OCI-LY3 (cell line): ENCODE measurements around the gene LCNL1.

ENCODE experiments used
- H2AFZ ChIP-seq: fragments of 200-600, 300-600 bp; shearing (Covaris generic); 2 replicates; pipeline ENCODE4 v1.6.0; 2014; ENCODE audit warnings: antibody characterized with exemption, low read depth, low read length
- H3K27ac ChIP-seq: fragments of 200-600, 300-600 bp; sonication (generic); 2 replicates; pipeline ENCODE4 v1.5.1; 2014; ENCODE audit warnings: mild to moderate bottlenecking, low read length, moderate library complexity, mixed read lengths
- H3K27me3 ChIP-seq: fragments of 200-600, 300-600 bp; sonication (generic); 2 replicates; pipeline ENCODE4 v1.6.1; 2014; ENCODE audit warnings: low read depth, low read length, mixed read lengths
- H3K36me3 ChIP-seq: fragments of 200-600, 300-600 bp; sonication (generic); replicated peaks from 2 replicates; pipeline ENCODE3; 2014; ENCODE audit warnings: low read depth, low read length, mixed read lengths
- H3K4me1 ChIP-seq: fragments of 300-600, 200-600 bp; sonication (generic); 2 replicates; pipeline ENCODE4 v1.6.1; 2014; ENCODE audit warnings: low read length, mixed read lengths
- H3K4me2 ChIP-seq: fragments of 200-600, 300-600 bp; sonication (generic); 2 replicates; pipeline ENCODE4 v1.6.1; 2014; ENCODE audit warnings: low read length, mixed read lengths
- H3K4me3 ChIP-seq: fragments of 300-600, 200-600 bp; sonication (generic); 2 replicates; pipeline ENCODE4 v1.5.1; 2014; ENCODE audit warnings: antibody characterized with exemption, mild to moderate bottlenecking, low read length, moderate library complexity
- H3K79me2 ChIP-seq: fragments of 300-600, 200-600 bp; shearing (Covaris generic); 2 replicates; pipeline ENCODE4 v1.6.1; 2014; ENCODE audit warnings: mild to moderate bottlenecking, low read length, mixed read lengths
- H3K9ac ChIP-seq: fragments of 300-600, 200-600 bp; shearing (Covaris generic); 2 replicates; pipeline ENCODE4 v1.6.0; 2014; ENCODE audit warnings: mild to moderate bottlenecking, low read length, moderate library complexity
- H3K9me3 ChIP-seq: fragments of 200-600, 300-600 bp; shearing (Covaris generic); 2 replicates; pipeline ENCODE4 v1.6.1; 2014; ENCODE audit warnings: low read length, mixed read lengths; ENCODE audit not compliant: insufficient read depth
- H4K20me1 ChIP-seq: fragments of 200-600, 300-600 bp; sonication (generic); 2 replicates; pipeline ENCODE4 v1.6.1; 2016; ENCODE audit warnings: low read length, mixed read lengths; ENCODE audit not compliant: insufficient read depth
- CTCF ChIP-seq: fragments of 200-600, 300-600 bp; sonication (generic); IDR thresholded peaks from 2 replicates; pipeline ENCODE4 v1.5.1; 2014; ENCODE audit warnings: antibody characterized with exemption, low read length, low read depth
- EZH2phosphoT487 ChIP-seq: fragments of 200-600 bp; shearing (Covaris generic); IDR thresholded peaks from 2 replicates; pipeline ENCODE4 v1.6.1; 2018; ENCODE audit warnings: antibody characterized with exemption, mixed run types, low read depth

The LCNL1 gene

GRCh38 chr9:136996361-136997292, 13.8 kb downstream of the LCNL1 start, which contains the start of gene CLIC3:
Gene CLIC3, minus strand, starts transcription at chr9:136996568. Its CDS starts 25 bp downstream, at chr9:136996543.
- no peak for TF ChIP-seq CTCF
- TF ChIP-seq EZH2phosphoT487 = no peak
- H3K9ac ChIP-seq = no peak within 1 kb of the TSS
- H3K79me2 ChIP-seq = peaks cover 8% of the 10 kb centered on the region; the same call in 1 of the 2 replicates
- peaks cover 50% of the 10 kb centered on the region for H3K4me1 ChIP-seq
- H3K36me3 ChIP-seq = peaks cover 7% of the 10 kb centered on the region
- H4K20me1 ChIP-seq = no peaks in the 10 kb centered on the region; the same call in 1 of the 2 replicates
- no peaks in the 10 kb centered on the region for H3K9me3 ChIP-seq
- H2AFZ ChIP-seq = no peak within 1 kb of the TSS
- H3K4me3 ChIP-seq = no peak within 1 kb of the TSS
- peaks cover 31% of the 10 kb centered on the region for H3K27me3 ChIP-seq
- H3K27ac ChIP-seq = no peak within 1 kb of the TSS
- no peak within 1 kb of the TSS for H3K4me2 ChIP-seq

- Histone ChIP-seq H3K4me2 (no peak overlapping the region), H3K27me3 (peaks cover 38% of the 10 kb centered on the region), H3K9ac (no peak overlapping the region), H3K4me1 (peaks cover 50% of the 10 kb centered on the region), H2AFZ (no peak overlapping the region), H3K4me3 (no peak overlapping the region), H3K27ac (no peak overlapping the region), H3K36me3 (peaks cover 7% of the 10 kb centered on the region), H3K79me2 (peaks cover 8% of the 10 kb centered on the region; the same call in 1 of the 2 replicates), H3K9me3 (no peaks in the 10 kb centered on the region), H4K20me1 (no peaks in the 10 kb centered on the region; the same call in 1 of the 2 replicates)
- TF ChIP-seq EZH2phosphoT487 = no peak
Observed at GRCh38 chr9:136997371-136997770, 14.6 kb downstream of the LCNL1 start.

- H3K4me2 ChIP-seq = no peak overlapping the region
- peaks cover 7% of the 10 kb centered on the region; the same call in 1 of the 2 replicates for H3K79me2 ChIP-seq
- H3K36me3 ChIP-seq = peaks cover 7% of the 10 kb centered on the region
- peaks cover 38% of the 10 kb centered on the region for H3K27me3 ChIP-seq
- no peak overlapping the region for H2AFZ ChIP-seq
- no peak for TF ChIP-seq EZH2phosphoT487
- no peak for TF ChIP-seq CTCF
- H3K9ac ChIP-seq = no peak overlapping the region
- no peaks in the 10 kb centered on the region for H3K9me3 ChIP-seq
- H4K20me1 ChIP-seq = no peaks in the 10 kb centered on the region; the same call in 1 of the 2 replicates
- no peak overlapping the region for H3K4me3 ChIP-seq
- H3K4me1 ChIP-seq = peaks cover 50% of the 10 kb centered on the region
- no peak overlapping the region for H3K27ac ChIP-seq
Observed at GRCh38 chr9:136997830-136998234, 15.0 kb downstream of the LCNL1 start.

- Histone ChIP-seq H3K4me3 (peak overlapping the region; percentile 47), H2AFZ (no peak overlapping the region), H3K4me1 (peaks cover 42% of the 10 kb centered on the region), H4K20me1 (no peaks in the 10 kb centered on the region; the same call in 1 of the 2 replicates), H3K79me2 (no peaks in the 10 kb centered on the region), H3K27me3 (peaks cover 38% of the 10 kb centered on the region), H3K4me2 (peak overlapping the region; percentile 77), H3K9me3 (no peaks in the 10 kb centered on the region), H3K9ac (no peak overlapping the region), H3K36me3 (no peaks in the 10 kb centered on the region), H3K27ac (peak overlapping the region; percentile 27; the same call in 1 of the 2 replicates)
- TF ChIP-seq CTCF = no peak
- no peak for TF ChIP-seq EZH2phosphoT487
Observed at GRCh38 chr9:137000177-137000930, 17.6 kb downstream of the LCNL1 start.
